Measurements from ENCODE around the gene UTF1.

Gene UTF1

DNA sequence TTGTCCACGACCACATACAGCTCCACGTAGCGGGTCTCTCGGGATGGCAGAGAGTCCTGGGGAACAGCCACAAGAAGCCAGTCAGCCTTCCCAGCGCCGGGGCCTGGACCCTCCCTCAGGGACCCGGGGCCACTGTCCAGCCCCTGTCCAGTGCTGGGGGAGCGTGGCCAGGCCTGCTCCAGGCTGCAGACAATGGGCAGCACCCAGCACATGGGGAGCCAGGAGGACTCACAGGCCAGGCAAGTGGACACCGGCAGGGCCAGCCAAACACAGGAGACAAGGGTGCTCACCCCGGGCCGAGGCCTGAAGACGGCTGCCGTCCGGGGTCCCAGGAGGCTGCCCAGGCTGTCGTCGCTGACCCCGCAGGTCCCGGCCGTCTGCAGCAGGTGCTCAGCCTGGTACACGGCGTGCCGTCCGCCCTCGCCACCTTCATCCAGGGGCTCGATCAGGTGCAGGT is 43.0 kb downstream of the UTF1 start:
- TF ChIP-seq, protein P1, sequence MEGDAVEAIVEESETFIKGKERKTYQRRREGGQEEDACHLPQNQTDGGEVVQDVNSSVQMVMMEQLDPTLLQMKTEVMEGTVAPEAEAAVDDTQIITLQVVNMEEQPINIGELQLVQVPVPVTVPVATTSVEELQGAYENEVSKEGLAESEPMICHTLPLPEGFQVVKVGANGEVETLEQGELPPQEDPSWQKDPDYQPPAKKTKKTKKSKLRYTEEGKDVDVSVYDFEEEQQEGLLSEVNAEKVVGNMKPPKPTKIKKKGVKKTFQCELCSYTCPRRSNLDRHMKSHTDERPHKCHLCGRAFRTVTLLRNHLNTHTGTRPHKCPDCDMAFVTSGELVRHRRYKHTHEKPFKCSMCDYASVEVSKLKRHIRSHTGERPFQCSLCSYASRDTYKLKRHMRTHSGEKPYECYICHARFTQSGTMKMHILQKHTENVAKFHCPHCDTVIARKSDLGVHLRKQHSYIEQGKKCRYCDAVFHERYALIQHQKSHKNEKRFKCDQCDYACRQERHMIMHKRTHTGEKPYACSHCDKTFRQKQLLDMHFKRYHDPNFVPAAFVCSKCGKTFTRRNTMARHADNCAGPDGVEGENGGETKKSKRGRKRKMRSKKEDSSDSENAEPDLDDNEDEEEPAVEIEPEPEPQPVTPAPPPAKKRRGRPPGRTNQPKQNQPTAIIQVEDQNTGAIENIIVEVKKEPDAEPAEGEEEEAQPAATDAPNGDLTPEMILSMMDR (IDR thresholded peaks at IDR 0.05; ENCODE audit: low read depth, low read length, poor library complexity, severe bottlenecking) = no peak
- no peak for TF ChIP-seq EZH2phosphoT487 (IDR thresholded peaks at IDR 0.05; ENCODE audit: borderline replicate concordance, low read length)
- Histone ChIP-seq H3K9me3 (ENCODE audit: control insufficient read depth, insufficient read depth, low read length) (no peaks in the 10 kb centered on the region), H3K27me3 (ENCODE audit: control insufficient read depth, low read length) (peaks cover 9% of the 10 kb centered on the region), H3K4me2 (ENCODE audit: low read length) (no peak overlapping the region), H3K4me1 (ENCODE audit: control insufficient read depth, low read length) (peaks cover 28% of the 10 kb centered on the region), H3K79me2 (ENCODE audit: control insufficient read depth, low read length) (no peaks in the 10 kb centered on the region), H3K4me3 (ENCODE audit: low read length) (no peak overlapping the region), H3K36me3 (ENCODE audit: control insufficient read depth, low read length) (no peaks in the 10 kb centered on the region), H3K9me2 (replicated peaks; ENCODE audit: control insufficient read depth, low read length) (no peaks in the 10 kb centered on the region), H3K27ac (ENCODE audit: low read depth, low read length) (no peak overlapping the region), H4K20me1 (ENCODE audit: control insufficient read depth, insufficient read depth, low read depth, low read length) (no peaks in the 10 kb centered on the region), H3F3A (ENCODE audit: control insufficient read depth, insufficient read depth) (no peaks in the 10 kb centered on the region)

DNA sequence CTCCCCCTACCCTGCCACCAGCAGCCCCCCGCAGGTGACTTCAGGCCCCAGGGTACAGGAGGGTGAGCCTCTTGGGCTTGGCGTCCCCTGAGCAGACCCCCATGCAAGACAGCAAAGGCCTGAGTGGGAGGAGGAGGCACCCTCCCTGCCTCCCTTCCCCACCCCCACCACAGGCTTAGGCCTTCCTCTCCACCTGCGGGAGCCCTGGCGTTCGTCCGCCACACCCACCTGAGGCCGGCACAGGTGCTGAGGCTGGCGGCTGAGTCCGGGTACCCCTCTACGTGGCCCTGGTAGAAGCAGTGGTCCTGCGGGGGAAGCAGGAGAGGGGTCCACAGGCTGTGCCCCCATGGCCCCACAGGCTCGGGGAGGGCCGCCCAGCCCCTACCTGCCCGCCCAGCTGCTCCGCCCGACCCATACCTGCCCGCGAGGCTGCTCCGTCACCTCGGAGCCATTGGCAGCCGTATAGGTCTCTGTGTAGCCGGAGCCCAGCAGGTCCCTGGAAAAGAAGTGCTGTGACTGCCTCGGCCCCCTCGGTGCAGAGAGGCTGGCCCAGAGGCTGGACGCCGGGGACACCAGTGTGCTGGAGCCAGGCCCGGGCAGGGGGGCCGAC is 43.6 kb downstream of the UTF1 start:
- no peak overlapping the region for H3K4me2 ChIP-seq (ENCODE audit: low read length)
- TF ChIP-seq, protein P1 (IDR thresholded peaks at IDR 0.05; ENCODE audit: low read depth, low read length, poor library complexity, severe bottlenecking) = no peak
- no peak for TF ChIP-seq EZH2phosphoT487 (IDR thresholded peaks at IDR 0.05; ENCODE audit: borderline replicate concordance, low read length)
- H3K27ac ChIP-seq (ENCODE audit: low read depth, low read length) = no peak overlapping the region

DNA sequence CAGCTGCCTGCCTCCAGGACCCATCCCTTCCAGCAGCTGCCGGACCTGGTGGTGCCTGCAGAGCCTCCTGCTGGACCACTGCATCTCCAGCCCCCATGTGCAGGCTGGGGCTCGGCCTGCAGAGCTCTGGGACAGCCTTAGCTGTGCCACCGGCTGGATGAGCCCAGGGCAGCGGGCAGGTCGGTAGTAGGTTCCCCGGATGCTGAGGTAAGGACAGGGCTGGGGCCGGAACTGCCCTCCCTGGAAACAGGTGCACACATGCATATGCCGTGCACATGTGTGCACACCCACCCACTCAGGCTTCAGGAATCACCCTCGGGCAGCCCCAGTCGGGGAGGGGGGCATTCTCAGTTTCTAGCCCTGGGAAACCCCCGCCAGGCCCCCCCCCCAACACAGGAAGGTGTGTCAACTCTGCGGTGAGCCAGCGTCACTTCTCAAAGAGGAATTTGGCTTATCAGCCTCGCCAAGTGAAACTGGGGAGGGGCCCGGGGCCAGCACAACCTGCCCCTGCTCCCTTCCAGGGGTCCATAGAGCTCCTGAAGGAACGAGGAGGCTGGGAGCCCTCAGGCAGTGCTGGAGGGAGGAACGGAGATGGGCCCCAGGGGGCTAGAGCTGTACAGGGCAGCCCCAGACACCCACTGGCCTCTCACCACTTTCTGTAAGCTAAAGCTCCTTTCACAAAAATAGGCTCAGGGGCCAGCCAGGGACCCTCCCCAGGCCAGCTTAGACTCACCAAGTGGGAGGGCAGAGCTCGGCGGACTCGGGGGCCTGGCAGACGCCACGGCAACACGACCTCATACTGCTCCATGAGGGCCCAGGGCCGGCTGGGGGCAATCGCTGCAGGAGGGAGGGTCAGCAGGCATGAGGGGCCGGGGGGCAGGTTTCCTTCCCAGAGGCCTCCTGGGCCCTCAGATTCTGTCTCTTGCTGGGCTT is 45.0 kb downstream of the UTF1 start:
- H3K79me2 ChIP-seq (ENCODE audit: control insufficient read depth, low read length) = no peaks in the 10 kb centered on the region

More for the DNA sequence above, 43.6 kb downstream of the UTF1 start:
- H4K20me1 ChIP-seq (ENCODE audit: control insufficient read depth, insufficient read depth, low read depth, low read length) = no peaks in the 10 kb centered on the region
- no peaks in the 10 kb centered on the region for H3K36me3 ChIP-seq (ENCODE audit: control insufficient read depth, low read length)
- H3F3A ChIP-seq (ENCODE audit: control insufficient read depth, insufficient read depth) = no peaks in the 10 kb centered on the region
- peaks cover 9% of the 10 kb centered on the region for H3K27me3 ChIP-seq (ENCODE audit: control insufficient read depth, low read length)
- no peaks in the 10 kb centered on the region for H3K79me2 ChIP-seq (ENCODE audit: control insufficient read depth, low read length)
- H3K4me3 ChIP-seq (ENCODE audit: low read length) = no peak overlapping the region
- no peaks in the 10 kb centered on the region for H3K9me3 ChIP-seq (ENCODE audit: control insufficient read depth, insufficient read depth, low read length)
- H3K4me1 ChIP-seq (ENCODE audit: control insufficient read depth, low read length) = peaks cover 35% of the 10 kb centered on the region
- H3K9me2 ChIP-seq (replicated peaks; ENCODE audit: control insufficient read depth, low read length) = no peaks in the 10 kb centered on the region

More for the DNA sequence above, 45.0 kb downstream of the UTF1 start:
- no peak overlapping the region for H3K4me3 ChIP-seq (ENCODE audit: low read length)
- H3K9me3 ChIP-seq (ENCODE audit: control insufficient read depth, insufficient read depth, low read length) = no peaks in the 10 kb centered on the region
- peaks cover 37% of the 10 kb centered on the region for H3K4me1 ChIP-seq (ENCODE audit: control insufficient read depth, low read length)
- TF ChIP-seq, protein P1 (IDR thresholded peaks at IDR 0.05; ENCODE audit: low read depth, low read length, poor library complexity, severe bottlenecking) = no peak
- TF ChIP-seq EZH2phosphoT487 (IDR thresholded peaks at IDR 0.05; ENCODE audit: borderline replicate concordance, low read length) = no peak
- no peaks in the 10 kb centered on the region for H3K9me2 ChIP-seq (replicated peaks; ENCODE audit: control insufficient read depth, low read length)
- peaks cover 9% of the 10 kb centered on the region for H3K27me3 ChIP-seq (ENCODE audit: control insufficient read depth, low read length)
- no peaks in the 10 kb centered on the region for H3F3A ChIP-seq (ENCODE audit: control insufficient read depth, insufficient read depth)
- H4K20me1 ChIP-seq (ENCODE audit: control insufficient read depth, insufficient read depth, low read depth, low read length) = no peaks in the 10 kb centered on the region
- H3K27ac ChIP-seq (ENCODE audit: low read depth, low read length) = no peak overlapping the region
- peak overlapping the region; percentile 51 for H3K4me2 ChIP-seq (ENCODE audit: low read length)
- H3K36me3 ChIP-seq (ENCODE audit: control insufficient read depth, low read length) = no peaks in the 10 kb centered on the region

Measured in DOHH2 (cell line).